ENCODE measurements around the gene COX7B2. TPM values are rescaled to one million over a fixed set of nuclear protein-coding genes. Genes with fewer than 3 reads are reported as not detected.

COX7B2 gene
- total RNA-seq, 3 donors from 2014 or later, result not detected

- intact Hi-C loops (cut with DNase I; ENCODE audit: low total_unique reads), result no loop called here
- no peak overlapping the region for H3K27ac ChIP-seq
- DNase-seq (ENCODE audit: low spot score in 2 of 2), result no peak
- H3K4me3 ChIP-seq, result no peak overlapping the region
- H3K9me3 ChIP-seq, result no peaks in the 10 kb centered on the region
- no peaks in the 10 kb centered on the region for H3K4me1 ChIP-seq
- no peaks in the 10 kb centered on the region for H3K36me3 ChIP-seq
- TF ChIP-seq POLR2A (IDR thresholded peaks at IDR 0.05) (no peak), CTCF (IDR thresholded peaks at IDR 0.05) (no peak), POLR2AphosphoS5 (IDR thresholded peaks at IDR 0.05) (no peak)
- H3K27me3 ChIP-seq, result no peaks in the 10 kb centered on the region
Observed at GRCh38 chr4:46945062-46945461, 36.0 kb upstream of the COX7B2 start.

DNA sequence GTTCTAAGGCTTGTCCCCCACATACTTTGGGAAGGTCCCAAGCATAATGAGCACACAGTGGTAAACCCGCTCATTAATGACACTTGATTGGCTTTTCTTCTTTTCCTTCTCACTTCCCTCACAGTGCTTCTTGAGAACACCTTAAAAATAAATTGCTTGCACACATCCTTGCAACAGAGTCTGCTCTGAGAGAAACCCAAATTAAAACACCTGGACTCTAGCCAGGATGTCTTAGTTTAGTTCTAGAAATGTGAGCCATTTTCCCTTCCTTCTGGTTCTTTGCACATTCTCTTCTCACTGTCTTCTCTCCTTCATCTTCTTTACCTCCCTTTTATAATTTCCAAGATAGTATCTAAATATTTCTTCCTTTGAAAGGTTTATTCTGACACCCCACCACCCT lies 35.3 kb upstream of the COX7B2 start:
- no peaks in the 10 kb centered on the region for H3K27me3 ChIP-seq
- H3K9me3 ChIP-seq, result no peaks in the 10 kb centered on the region
- no peaks in the 10 kb centered on the region for H3K36me3 ChIP-seq
- TF ChIP-seq CTCF (IDR thresholded peaks at IDR 0.05) (no peak), POLR2AphosphoS5 (IDR thresholded peaks at IDR 0.05) (no peak), POLR2A (IDR thresholded peaks at IDR 0.05) (no peak)
- intact Hi-C loops (cut with DNase I; ENCODE audit: low total_unique reads), result no loop called here
- H3K27ac ChIP-seq, result no peak overlapping the region
- no peak for DNase-seq (ENCODE audit: low spot score in 2 of 2)
- no peak overlapping the region for H3K4me3 ChIP-seq
- H3K4me1 ChIP-seq, result no peaks in the 10 kb centered on the region

- no peak for TF ChIP-seq CTCF (IDR thresholded peaks at IDR 0.05)
- TF ChIP-seq POLR2A (IDR thresholded peaks at IDR 0.05), result no peak
- TF ChIP-seq POLR2AphosphoS5 (IDR thresholded peaks at IDR 0.05), result no peak
- intact Hi-C loops (cut with DNase I; ENCODE audit: low total_unique reads), result no loop called here
- Histone ChIP-seq H3K9me3 (no peaks in the 10 kb centered on the region), H3K4me3 (no peak overlapping the region), H3K36me3 (no peaks in the 10 kb centered on the region), H3K27me3 (no peaks in the 10 kb centered on the region), H3K4me1 (no peaks in the 10 kb centered on the region), H3K27ac (no peak overlapping the region)
- no peak for DNase-seq (ENCODE audit: low spot score in 2 of 2)
Observed at GRCh38 chr4:46937493-46937892, 28.4 kb upstream of the COX7B2 start.

GRCh38 chr4:46934726-46935125 lies 25.7 kb upstream of the COX7B2 start:
- no peak for TF ChIP-seq POLR2A (IDR thresholded peaks at IDR 0.05)
- no peak for TF ChIP-seq POLR2AphosphoS5 (IDR thresholded peaks at IDR 0.05)
- TF ChIP-seq CTCF (IDR thresholded peaks at IDR 0.05), result no peak

GRCh38 chr4:46933686-46934085 lies 24.6 kb upstream of the COX7B2 start:
- Histone ChIP-seq H3K36me3 (no peaks in the 10 kb centered on the region), H3K9me3 (no peaks in the 10 kb centered on the region), H3K27ac (no peak overlapping the region), H3K4me1 (no peaks in the 10 kb centered on the region), H3K4me3 (no peak overlapping the region), H3K27me3 (no peaks in the 10 kb centered on the region)
- DNase-seq (ENCODE audit: low spot score in 2 of 2), result no peak
- intact Hi-C loops (cut with DNase I; ENCODE audit: low total_unique reads), result no loop called here
- TF ChIP-seq CTCF (IDR thresholded peaks at IDR 0.05), result no peak
- no peak for TF ChIP-seq POLR2AphosphoS5 (IDR thresholded peaks at IDR 0.05)
- TF ChIP-seq POLR2A (IDR thresholded peaks at IDR 0.05), result no peak

More at GRCh38 chr4:46934726-46935125, 25.7 kb upstream of the COX7B2 start:
- Histone ChIP-seq H3K4me3 (no peak overlapping the region), H3K27ac (no peak overlapping the region), H3K4me1 (no peaks in the 10 kb centered on the region), H3K9me3 (no peaks in the 10 kb centered on the region), H3K36me3 (no peaks in the 10 kb centered on the region), H3K27me3 (no peaks in the 10 kb centered on the region)
- DNase-seq (ENCODE audit: low spot score in 2 of 2), result no peak
- intact Hi-C loops (cut with DNase I; ENCODE audit: low total_unique reads), result no loop called here

Measured in breast epithelium (tissue), 4 donors.